AG04450 (cell line): ENCODE measurements around the gene EEF2. TPM values are rescaled to one million over a fixed set of nuclear protein-coding genes. Genes with fewer than 3 reads are reported as not detected.

Experiments used
- CTCF ChIA-PET: fragments of 300-600, 350-600 bp; formaldehyde crosslinking; extraction: SDS; loops from one replicate; lab custom pipeline; 2022; ENCODE audit warnings: antibody characterized with exemption, inconsistent platforms; lab: Charles Lee
- POLR2A ChIA-PET: fragments of 350-600 bp; formaldehyde crosslinking; extraction: SDS; loops from one replicate; lab custom pipeline; 2021; ENCODE audit warnings: antibody characterized with exemption, inconsistent platforms; lab: Yijun Ruan, JAX
- DNase-seq: peaks from one replicate; pipeline ENCODE4 v3.0.0-alpha.2; 2011; ENCODE audit warnings: low read depth, low spot score
- H3K27ac ChIP-seq: one replicate; pipeline ENCODE4 v1.5.1; 2012; ENCODE audit warnings: low read depth, low read length, control low read depth
- H3K27me3 ChIP-seq: one replicate; pipeline ENCODE4 v1.6.0; 2012; ENCODE audit warnings: low read length; ENCODE audit not compliant: control insufficient read depth, insufficient read depth
- H3K4me3 ChIP-seq: 2 replicates; pipeline ENCODE4 v1.5.1; 2011; ENCODE audit warnings: mild to moderate bottlenecking, low read depth, low read length, control low read depth
- H3K9me3 ChIP-seq: 2 replicates; pipeline ENCODE4 v1.5.1; 2012; ENCODE audit warnings: low read length; ENCODE audit not compliant: control insufficient read depth, insufficient read depth
- polyA plus RNA-seq: library from polyadenylated mRNA; depleted of rRNA; stranded (reverse); fragments of >200 nt; gene quantifications from 2 replicates; pipeline ENCODE4 v1.2.3, GENCODE V29; 2011; rRNA removed
- small RNA-seq: library from RNA; depleted of rRNA; stranded (forward); fragments of <200 nt; gene quantifications from one replicate; pipeline ENCODE3, GENCODE V24; 2012; ENCODE audit warnings: low read depth; ENCODE audit not compliant: insufficient read length
- TF ChIP-seq, protein P1 (sequence below): IDR thresholded peaks from 2 replicates; pipeline ENCODE4 v1.5.1; 2011; ENCODE audit warnings: low read depth, low read length, control low read depth, inconsistent platforms

The EEF2 gene
- polyA plus RNA-seq, 1 experiment: 1,648 TPM

GRCh38 chr19:3932931-3933810 is 52.1 kb downstream of the EEF2 start, which contains the start of gene NMRK2:
Gene NMRK2, plus strand, starts transcription at chr19:3933069. Its CDS starts 603 bp downstream, at chr19:3933672.
- POLR2A ChIA-PET: interaction anchor here (0.6 kb wide), 1 partner anchor 275 kb away, joined by 4 read pairs; no protein-coding TSS in a partner anchor
- TF ChIP-seq, protein P1, sequence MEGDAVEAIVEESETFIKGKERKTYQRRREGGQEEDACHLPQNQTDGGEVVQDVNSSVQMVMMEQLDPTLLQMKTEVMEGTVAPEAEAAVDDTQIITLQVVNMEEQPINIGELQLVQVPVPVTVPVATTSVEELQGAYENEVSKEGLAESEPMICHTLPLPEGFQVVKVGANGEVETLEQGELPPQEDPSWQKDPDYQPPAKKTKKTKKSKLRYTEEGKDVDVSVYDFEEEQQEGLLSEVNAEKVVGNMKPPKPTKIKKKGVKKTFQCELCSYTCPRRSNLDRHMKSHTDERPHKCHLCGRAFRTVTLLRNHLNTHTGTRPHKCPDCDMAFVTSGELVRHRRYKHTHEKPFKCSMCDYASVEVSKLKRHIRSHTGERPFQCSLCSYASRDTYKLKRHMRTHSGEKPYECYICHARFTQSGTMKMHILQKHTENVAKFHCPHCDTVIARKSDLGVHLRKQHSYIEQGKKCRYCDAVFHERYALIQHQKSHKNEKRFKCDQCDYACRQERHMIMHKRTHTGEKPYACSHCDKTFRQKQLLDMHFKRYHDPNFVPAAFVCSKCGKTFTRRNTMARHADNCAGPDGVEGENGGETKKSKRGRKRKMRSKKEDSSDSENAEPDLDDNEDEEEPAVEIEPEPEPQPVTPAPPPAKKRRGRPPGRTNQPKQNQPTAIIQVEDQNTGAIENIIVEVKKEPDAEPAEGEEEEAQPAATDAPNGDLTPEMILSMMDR: no peak
- DNase-seq: no peak
- Histone ChIP-seq H3K9me3 (peaks cover 4% of the 10 kb centered on the region; the same call in 1 of the 2 replicates), H3K27ac (no peak within 1 kb of the TSS), H3K4me3 (no peak within 1 kb of the TSS), H3K27me3 (peaks cover 22% of the 10 kb centered on the region)
- CTCF ChIA-PET: no interaction called here

DNA sequence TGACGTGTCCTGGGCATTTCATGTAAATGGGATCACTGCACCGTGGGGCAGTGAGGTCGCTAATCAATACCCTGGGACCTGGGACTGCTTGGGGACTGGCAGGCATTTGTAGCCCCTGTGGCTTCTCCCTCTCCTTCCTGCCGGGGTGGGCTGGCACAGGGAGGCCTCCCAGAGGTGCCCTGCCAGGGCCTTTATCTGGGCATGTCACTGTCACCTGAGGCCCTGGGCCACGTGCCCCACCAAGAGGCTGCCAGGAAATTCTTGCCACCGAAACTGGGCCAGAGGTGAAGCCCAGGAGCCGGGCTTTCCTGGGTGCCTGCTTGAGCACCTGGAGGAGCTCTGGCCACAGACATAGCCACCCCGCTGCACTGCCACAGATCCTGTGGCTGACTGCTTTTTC is 54.2 kb downstream of the EEF2 start:
- ChIA-PET CTCF (no interaction called here), POLR2A (no interaction called here)
- H3K9me3 ChIP-seq: no peaks in the 10 kb centered on the region; the same call in 1 of the 2 replicates
- no peak for DNase-seq
- H3K27ac ChIP-seq: no peak overlapping the region
- TF ChIP-seq, protein P1: no peak
- peaks cover 22% of the 10 kb centered on the region for H3K27me3 ChIP-seq
- no peak overlapping the region for H3K4me3 ChIP-seq

Small RNA genes lying within 50 kb of the gene (small RNA-seq; reads per million reads assigned to genes)
- 707 reads per million, percentile 95 among the genes with 10 or more reads in this experiment for gene SNORD37

Other genes with a start within 250 kb of the EEF2 start
- gene APBA3, start 223.8 kb downstream of the EEF2 start, polyA plus RNA-seq: 5.4 and 9.9 TPM in 2 replicates
- 31.2 and 36.9 TPM in 2 replicates for gene MRPL54, start 222.8 kb downstream of the EEF2 start, polyA plus RNA-seq
- not detected in 2 replicates for gene RAX2, start 213.2 kb downstream of the EEF2 start, polyA plus RNA-seq
- gene MATK, start 199.1 kb downstream of the EEF2 start, polyA plus RNA-seq: not detected in 2 replicates
- not detected in 2 replicates for gene ZFR2, start 116.4 kb downstream of the EEF2 start, polyA plus RNA-seq
- 0.09 and 0.30 TPM in 2 replicates for gene ATCAY, start 104.8 kb downstream of the EEF2 start, polyA plus RNA-seq
- not detected in 2 replicates for gene NMRK2, start 52.4 kb downstream of the EEF2 start, polyA plus RNA-seq
- 105 and 149 TPM in 2 replicates for gene DAPK3, start 14.4 kb downstream of the EEF2 start, polyA plus RNA-seq
- gene PIAS4, start 22.3 kb upstream of the EEF2 start, polyA plus RNA-seq: 9.0 and 12.0 TPM in 2 replicates
- 2.7 and 4.0 TPM in 2 replicates for gene ZBTB7A, start 81.4 kb upstream of the EEF2 start, polyA plus RNA-seq
- 65.1 and 104 TPM in 2 replicates for gene MAP2K2, start 138.7 kb upstream of the EEF2 start, polyA plus RNA-seq
- not detected in 2 replicates for gene CREB3L3, start 168.2 kb upstream of the EEF2 start, polyA plus RNA-seq
- gene SIRT6, start 197.1 kb upstream of the EEF2 start, polyA plus RNA-seq: 12.6 and 16.0 TPM in 2 replicates
- 0.10 and 0.11 TPM in 2 replicates for gene ANKRD24, start 197.2 kb upstream of the EEF2 start, polyA plus RNA-seq
- gene EBI3, start 244.1 kb upstream of the EEF2 start, polyA plus RNA-seq: 1.1 and 1.3 TPM in 2 replicates